RPMI7951 (cell line): ENCODE results near the gene IQCM. TPM values are rescaled to one million over a fixed set of nuclear protein-coding genes. Genes with fewer than 3 reads are reported as not detected.

Experiments used
- DNase-seq: peaks from one replicate; pipeline ENCODE4 v3.0.0-alpha.2; 2012; ENCODE audit warnings: low read depth
- total RNA-seq: library from RNA; depleted of rRNA; stranded (reverse); fragments of >200 nt; shearing (Covaris generic); gene quantifications from 2 replicates; pipeline ENCODE4 v1.2.3, GENCODE V29; 2014

The IQCM gene
- total RNA-seq, 1 experiment from 2014 or later: not detected

- peak; percentile 44 for DNase-seq
Observed at GRCh38 chr4:149781150-149781549, 34.5 kb downstream of the IQCM start.

GRCh38 chr4:149768477-149768876 lies 47.2 kb downstream of the IQCM start:
- no peak for DNase-seq

GRCh38 chr4:149766135-149766534 lies 49.5 kb downstream of the IQCM start:
- no peak for DNase-seq

GRCh38 chr4:149765630-149766029 lies 50.0 kb downstream of the IQCM start:
- peak; percentile 21 for DNase-seq

- DNase-seq: no peak
Observed at GRCh38 chr4:149755969-149756368, 59.7 kb downstream of the IQCM start.

GRCh38 chr4:149754526-149754925 lies 61.1 kb downstream of the IQCM start:
- DNase-seq: no peak

- no peak for DNase-seq
Observed at GRCh38 chr4:149752729-149753128, 62.9 kb downstream of the IQCM start.

- DNase-seq: no peak
Observed at GRCh38 chr4:149751174-149751573, 64.5 kb downstream of the IQCM start.

GRCh38 chr4:149749784-149750183 lies 65.9 kb downstream of the IQCM start:
- no peak for DNase-seq

GRCh38 chr4:149747646-149748045 lies 68.0 kb downstream of the IQCM start:
- DNase-seq: no peak

- DNase-seq: no peak
Observed at GRCh38 chr4:149746276-149746675, 69.4 kb downstream of the IQCM start.

GRCh38 chr4:149741186-149741831 lies 74.3 kb downstream of the IQCM start:
- no peak for DNase-seq

GRCh38 chr4:149738156-149738555 lies 77.5 kb downstream of the IQCM start:
- DNase-seq: no peak

- no peak for DNase-seq
Observed at GRCh38 chr4:149735796-149736195, 79.8 kb downstream of the IQCM start.

GRCh38 chr4:149728444-149728843 lies 87.2 kb downstream of the IQCM start:
- DNase-seq: no peak

- DNase-seq: no peak
Observed at GRCh38 chr4:149727663-149728062, 88.0 kb downstream of the IQCM start.

- DNase-seq: no peak
Observed at GRCh38 chr4:149723065-149723464, 92.6 kb downstream of the IQCM start.

- no peak for DNase-seq
Observed at GRCh38 chr4:149719806-149720205, 95.8 kb downstream of the IQCM start.

- no peak for DNase-seq
Observed at GRCh38 chr4:149719357-149719756, 96.3 kb downstream of the IQCM start.

- DNase-seq: no peak
Observed at GRCh38 chr4:149718500-149718899, 97.1 kb downstream of the IQCM start.

GRCh38 chr4:149716728-149717127 lies 98.9 kb downstream of the IQCM start:
- DNase-seq: no peak

GRCh38 chr4:149715822-149716585 lies 99.6 kb downstream of the IQCM start:
- DNase-seq: no peak

GRCh38 chr4:149713031-149713430 lies 102.6 kb downstream of the IQCM start:
- no peak for DNase-seq
